IMR-90 (cell line): ENCODE data around the gene PMCH. TPM values are rescaled to one million over a fixed set of nuclear protein-coding genes. Genes with fewer than 3 reads are reported as not detected.

ENCODE experiments used
- ATAC-seq: fragments of 200-7000 bp; cut with Tn5 transposase; 2 replicates; pipeline ENCODE4 v1.9.1; 2020; ENCODE audit warnings: low read depth, mild to moderate bottlenecking, moderate library complexity
- BruUV-seq: library from RNA; stranded (reverse); fragments of 400-500 nt; replicated peaks from 2 replicates; lab custom pipeline; 2021; lab: Mats Ljungman, UMichigan
- CTCF ChIA-PET: fragments of 300-600 bp; formaldehyde crosslinking; extraction: SDS; loops from one replicate; lab custom pipeline; 2021; ENCODE audit warnings: antibody characterized with exemption; lab: Yijun Ruan, JAX
- POLR2A ChIA-PET: fragments of 300-600 bp; sonication (Branson Sonifier 250); formaldehyde crosslinking; loops from one replicate; lab custom pipeline; 2022; ENCODE audit warnings: antibody characterized with exemption; ENCODE audit not compliant: unreplicated experiment; lab: Charles Lee
- DNase-seq: peaks from one replicate; pipeline ENCODE4 v3.0.0; 2013
- H2AFZ ChIP-seq: replicated peaks from 2 replicates; pipeline ENCODE3; 2013; ENCODE audit warnings: low read length, mild to moderate bottlenecking; ENCODE audit not compliant: poor library complexity
- H2AK5ac ChIP-seq: 2 replicates; pipeline ENCODE4 v1.6.1; 2013; ENCODE audit warnings: low read depth, low read length, inconsistent platforms
- H2AK9ac ChIP-seq: replicated peaks from 2 replicates; pipeline ENCODE3; 2013; ENCODE audit warnings: mild to moderate bottlenecking, low read depth, low read length, moderate library complexity; ENCODE audit not compliant: poor library complexity
- H2BK120ac ChIP-seq: 2 replicates; pipeline ENCODE4 v1.6.1; 2013; ENCODE audit warnings: low read depth, low read length, inconsistent platforms
- H2BK15ac ChIP-seq: 3 replicates; pipeline ENCODE4 v1.6.1; 2013; ENCODE audit warnings: low read depth, low read length, inconsistent platforms
- H2BK20ac ChIP-seq: 2 replicates; pipeline ENCODE4 v1.6.1; 2013; ENCODE audit warnings: low read depth, mild to moderate bottlenecking, inconsistent platforms, low read length, moderate library complexity
- H2BK5ac ChIP-seq: 2 replicates; pipeline ENCODE4 v1.6.1; 2013; ENCODE audit warnings: mild to moderate bottlenecking, low read depth, low read length, inconsistent platforms; ENCODE audit not compliant: poor library complexity, severe bottlenecking
- H3K14ac ChIP-seq: replicated peaks from 2 replicates; pipeline ENCODE4 v1.6.1; 2013; ENCODE audit warnings: low read depth, low read length, inconsistent platforms
- H3K18ac ChIP-seq: 2 replicates; pipeline ENCODE4 v1.6.1; 2013; ENCODE audit warnings: low read depth, low read length, control low read depth
- H3K23ac ChIP-seq: 2 replicates; pipeline ENCODE4 v1.6.1; 2013; ENCODE audit warnings: low read depth, low read length, inconsistent platforms
- H3K27ac ChIP-seq: 2 replicates; pipeline ENCODE4 v1.5.1; 2013; ENCODE audit warnings: mild to moderate bottlenecking, control low read depth, low read length; ENCODE audit not compliant: insufficient read depth
- H3K27me3 ChIP-seq: 2 replicates; pipeline ENCODE4 v1.6.1; 2013; ENCODE audit warnings: low read length; ENCODE audit not compliant: control insufficient read depth, insufficient read depth
- H3K36me3 ChIP-seq: 2 replicates; pipeline ENCODE4 v1.6.1; 2013; ENCODE audit warnings: low read length, mixed read lengths; ENCODE audit not compliant: control insufficient read depth, insufficient read depth
- H3K4ac ChIP-seq: 2 replicates; pipeline ENCODE4 v1.6.1; 2013; ENCODE audit warnings: low read depth, low read length, inconsistent platforms
- H3K4me1 ChIP-seq: 2 replicates; pipeline ENCODE4 v1.6.1; 2013; ENCODE audit warnings: low read length, mixed read lengths; ENCODE audit not compliant: control insufficient read depth, insufficient read depth
- H3K4me2 ChIP-seq: 2 replicates; pipeline ENCODE4 v1.6.1; 2013; ENCODE audit warnings: low read depth, mild to moderate bottlenecking, control low read depth, low read length, moderate library complexity
- H3K4me3 ChIP-seq: 2 replicates; pipeline ENCODE4 v1.5.1; 2013; ENCODE audit warnings: low read depth, mild to moderate bottlenecking, control low read depth, low read length, moderate library complexity; ENCODE audit not compliant: insufficient read depth
- H3K56ac ChIP-seq: 2 replicates; pipeline ENCODE4 v1.6.1; 2013; ENCODE audit warnings: low read length, inconsistent platforms; ENCODE audit not compliant: insufficient read depth; ENCODE audit errors: extremely low read depth
- H3K79me1 ChIP-seq, 2 experiments: 2 replicates each; pipeline ENCODE4 v1.6.1; 2013; ENCODE audit warnings: low read length in 2 of 2, inconsistent platforms in 1 of 2, low read depth in 1 of 2
- H3K9ac ChIP-seq: 2 replicates; pipeline ENCODE4 v1.6.1; 2013; ENCODE audit warnings: low read depth, low read length, control low read depth
- H3K9me1 ChIP-seq: 2 replicates; pipeline ENCODE4 v1.6.1; 2013; ENCODE audit warnings: low read length, inconsistent platforms; ENCODE audit not compliant: insufficient read depth
- H3K9me3 ChIP-seq: 2 replicates; pipeline ENCODE4 v1.6.1; 2013; ENCODE audit warnings: low read length; ENCODE audit not compliant: control insufficient read depth, insufficient read depth
- H4K20me1 ChIP-seq: 2 replicates; pipeline ENCODE4 v1.6.1; 2013; ENCODE audit warnings: low read length, inconsistent platforms; ENCODE audit not compliant: insufficient read depth
- H4K5ac ChIP-seq: 2 replicates; pipeline ENCODE4 v1.6.1; 2013; ENCODE audit warnings: mild to moderate bottlenecking, low read depth, low read length, control low read depth
- H4K8ac ChIP-seq, 2 experiments: 2 replicates each; pipeline ENCODE4 v1.6.1; 2013; ENCODE audit warnings: low read depth in 2 of 2, low read length in 2 of 2, control low read depth in 1 of 2, inconsistent platforms in 1 of 2
- H4K91ac ChIP-seq: 2 replicates; pipeline ENCODE4 v1.6.1; 2013; ENCODE audit warnings: low read depth, low read length, inconsistent platforms; ENCODE audit not compliant: insufficient read depth
- CEBPB ChIP-seq: IDR thresholded peaks from 2 replicates; pipeline ENCODE4 v1.6.1; 2012; ENCODE audit warnings: low read depth, low read length, improper control_type of control experiment
- MAFK ChIP-seq: IDR thresholded peaks from 2 replicates; pipeline ENCODE4 v1.6.1; 2012; ENCODE audit warnings: low read depth, low read length, improper control_type of control experiment
- NFE2L2 ChIP-seq: fragments of 150-350 bp; IDR thresholded peaks from 2 replicates; pipeline ENCODE4 v1.6.1; 2016; ENCODE audit warnings: low read depth, mild to moderate bottlenecking, low read length
- WGBS, 2 experiments: methylation state at CpG; one replicate each; pipeline versions ENCODE4 v1.1.5 to v1.1.7; 2013; ENCODE audit warnings: missing lambda C conversion rate in 2 of 2; ENCODE audit not compliant: insufficient read length in 1 of 2; ENCODE audit errors: extremely low coverage in 2 of 2; 5-methylcytosine and 5-hydroxymethylcytosine counted together
- dilution Hi-C: fragments of 300-500 bp; cut with HindIII; formaldehyde crosslinking; loops from one replicate; pipeline ENCODE4 v1.14.3; 2018; ENCODE audit warnings: low sequenced_read_pairs; ENCODE audit not compliant: unreplicated experiment
- in situ Hi-C: fragments of 300-500 bp; cut with MboI; formaldehyde crosslinking; loops from 3 replicates; pipeline ENCODE4 v1.14.3; 2019; ENCODE audit warnings: low sequenced_read_pairs, inconsistent platforms, mixed read lengths
- intact Hi-C: fragments of 100-400 bp; cut with micrococcal nuclease; formaldehyde crosslinking; loops from 2 replicates; pipeline ENCODE4 v1.10.0; 2022
- polyA plus RNA-seq, 3 experiments: library from polyadenylated mRNA; depleted of rRNA; stranded (reverse); fragments of >200 nt; gene quantifications; 2 replicates each; pipeline ENCODE4 v1.2.3, GENCODE V29; 2012; ENCODE audit warnings: low replicate concordance in 1 of 3
- total RNA-seq: library from RNA; depleted of rRNA; stranded (reverse); fragments of >200 nt; gene quantifications from 2 replicates; pipeline ENCODE4 v1.2.3, GENCODE V29; 2012

Gene PMCH
- total and polyA plus RNA-seq, 2 of the 4 experiments (the other 2 are of a cell fraction), result not detected

DNA sequence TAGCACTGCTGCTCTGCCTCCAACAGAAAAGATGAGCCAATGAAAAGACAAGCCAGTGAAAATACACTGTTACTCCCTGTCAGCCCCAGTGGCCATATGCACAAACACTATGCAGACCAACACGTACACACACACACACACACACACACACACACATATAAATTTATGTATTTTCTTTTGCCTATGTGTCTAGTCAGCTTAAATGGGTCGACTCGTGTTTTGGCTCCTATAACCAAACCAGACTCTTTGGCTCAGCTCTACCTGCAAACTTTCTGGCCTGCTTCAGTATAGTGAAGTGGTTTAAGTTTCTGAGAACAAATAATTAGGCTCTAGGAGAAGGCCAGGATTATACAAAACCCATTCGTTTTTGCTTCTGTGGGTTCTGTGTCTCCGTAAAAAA lies 30.3 kb upstream of the PMCH start:
- in situ Hi-C loops (no loop called here), dilution Hi-C loops (no loop called here), intact Hi-C loops (no loop called here)
- Histone ChIP-seq H3K79me1 (no peaks in the 10 kb centered on the region), H3K4ac (no peak overlapping the region), H2BK15ac (no peak overlapping the region), H3K23ac (no peak overlapping the region), H2AK9ac (no peak overlapping the region), H3K14ac (no peak overlapping the region), H3K56ac (no peak overlapping the region), H4K20me1 (no peaks in the 10 kb centered on the region), H3K4me2 (no peak overlapping the region), H3K27ac (no peak overlapping the region), H3K4me1 (no peaks in the 10 kb centered on the region), H4K5ac (no peak overlapping the region), H2AK5ac (no peak overlapping the region), H3K27me3 (no peaks in the 10 kb centered on the region), H4K91ac (no peak overlapping the region), H3K9me1 (no peaks in the 10 kb centered on the region), H3K36me3 (no peaks in the 10 kb centered on the region), H2AFZ (no peak overlapping the region), H2BK20ac (no peak overlapping the region), H3K9ac (no peak overlapping the region), H3K4me3 (no peak overlapping the region), H3K18ac (no peak overlapping the region), H4K8ac (no peak overlapping the region), H2BK5ac (no peak overlapping the region), H2BK120ac (no peak overlapping the region), H3K9me3 (no peaks in the 10 kb centered on the region)
- TF ChIP-seq CEBPB (no peak), NFE2L2 (no peak), MAFK (peak; percentile 29; the same call in 1 of the 2 replicates)
- no TSS peak for BruUV-seq
- CTCF ChIA-PET, result no interaction called here
- ATAC-seq (no peak), DNase-seq (no peak)
- POLR2A ChIA-PET, result no interaction called here
- WGBS, 2 experiments, result 100% methylated on average over 1 of the region's 5 CpGs; no CpG with 5 or more reads in 1 of the 2 experiments
